ENCODE data around the gene ZNF101.

- no peak for TF ChIP-seq POLR2A (IDR thresholded peaks at IDR 0.05)
- TF ChIP-seq CTCF (IDR thresholded peaks at IDR 0.05): no peak
Observed at GRCh38 chr19:19619849-19620210, 48.8 kb upstream of the ZNF101 start.

Data from tibial nerve (tissue), 3 donors.